GM12878 (cell line): ENCODE measurements around the gene CAP2. TPM values are rescaled to one million over a fixed set of nuclear protein-coding genes. Genes with fewer than 3 reads are reported as not detected.

Source experiments
- BCL3 ChIP-seq: IDR thresholded peaks from 2 replicates; pipeline ENCODE4 v1.6.1; 2011; ENCODE audit warnings: borderline replicate concordance, low read depth, mild to moderate bottlenecking, moderate library complexity, low read length; ENCODE audit not compliant: insufficient read depth, poor library complexity, severe bottlenecking
- CREB1 ChIP-seq: IDR thresholded peaks from 2 replicates; pipeline ENCODE4 v1.6.1; 2012; ENCODE audit warnings: low read depth, mild to moderate bottlenecking, inconsistent platforms
- ETV6 ChIP-seq, 2 experiments: fragments of 450-650 bp in 1 of 2; IDR thresholded peaks in 1 of 2; conservative IDR thresholded peaks in 1 of 2; 2 replicates each; pipeline ENCODE4 v1.6.1; 2014; ENCODE audit warnings: antibody characterized with exemption in 1 of 2, borderline replicate concordance in 1 of 2, low read depth in 1 of 2, mild to moderate bottlenecking in 1 of 2, moderate library complexity in 1 of 2
- FOXM1 ChIP-seq: IDR thresholded peaks from 2 replicates; pipeline ENCODE4 v1.6.1; 2012; ENCODE audit warnings: low read depth, mild to moderate bottlenecking, inconsistent platforms, low read length, moderate library complexity
- HDGF ChIP-seq: fragments of 450-650 bp; IDR thresholded peaks from 2 replicates; pipeline ENCODE4 v1.6.1; 2016; ENCODE audit warnings: antibody characterized with exemption
- RELB ChIP-seq: fragments of 450-650 bp; IDR thresholded peaks from 2 replicates; pipeline ENCODE4 v1.6.1; 2017; ENCODE audit warnings: low read depth, mild to moderate bottlenecking, moderate library complexity
- SMAD5 ChIP-seq: IDR thresholded peaks from 2 replicates; pipeline ENCODE4 v1.6.1; 2016; ENCODE audit warnings: antibody characterized with exemption, low read depth
- SUPT20H ChIP-seq: IDR thresholded peaks from 2 replicates; pipeline ENCODE4 v1.6.1; 2011; ENCODE audit warnings: low read depth, mild to moderate bottlenecking, low read length, moderate library complexity, borderline replicate concordance; ENCODE audit not compliant: control insufficient read depth
- TCF3 ChIP-seq: IDR thresholded peaks from 2 replicates; pipeline ENCODE4 v1.6.1; 2012; ENCODE audit warnings: low read depth, mild to moderate bottlenecking, low read length, borderline replicate concordance; ENCODE audit not compliant: insufficient read depth
- USF2 ChIP-seq: IDR thresholded peaks from 2 replicates; pipeline ENCODE4 v1.6.1; 2011; ENCODE audit warnings: low read depth, low read length, improper control_type of control experiment, borderline replicate concordance
- ZNF24 ChIP-seq: fragments of 450-650 bp; IDR thresholded peaks from 2 replicates; pipeline ENCODE4 v1.6.1; 2017; ENCODE audit warnings: antibody characterized with exemption, mild to moderate bottlenecking
- ZNF622 ChIP-seq: fragments of 450-650 bp; IDR thresholded peaks from 2 replicates; pipeline ENCODE4 v1.6.1; 2017; ENCODE audit warnings: mild to moderate bottlenecking, inconsistent platforms
- polyA plus RNA-seq, 11 experiments: library from polyadenylated mRNA; depleted of rRNA in 4 of 11; unstranded in 6 of 11; stranded (reverse) in 5 of 11; fragments of >200 nt; fragmentation: Nextera tagmentation in 4 of 11; fragmentation: Illumina TruSeq in 1 of 11; extraction: Ambion mirVana in 4 of 11; extraction: Trizol in 1 of 11; gene quantifications; 1 replicate in 1 of 11; 2 replicates in 10 of 11; pipeline versions ENCODE4 v1.2.1 to v1.2.3, GENCODE V29; 2011 to 2016; ENCODE audit warnings: inconsistent platforms in 2 of 11, missing spikeins in 2 of 11, low read depth in 1 of 11
- total RNA-seq, 4 experiments: library from RNA; depleted of rRNA in 3 of 4; stranded (reverse); fragments of >200 nt in 3 of 4; fragmentation: Illumina TruSeq in 1 of 4; extraction: Trizol in 1 of 4; gene quantifications; 2 replicates each; pipeline versions ENCODE4 v1.2.1 to v1.2.3, GENCODE V29; 2013 to 2021

CAP2 gene
- total and polyA plus RNA-seq, 10 of the 15 experiments (the other 5 are each of a cell fraction or from before 2014, with no cell fraction given), result 0.10 to 2.0 (median 0.15) TPM; not detected in 7

- TF ChIP-seq BCL3 (no peak), SUPT20H (no peak), TCF3 (no peak), FOXM1 (no peak), ETV6 (conservative IDR thresholded peaks at IDR 0.05 in 1 of 2, IDR thresholded peaks at IDR 0.05 in 1 of 2; ENCODE audit: borderline replicate concordance in 1 of 2, low read depth in 1 of 2) (no peak), ZNF24 (no peak), CREB1 (no peak), ZNF622 (no peak), SMAD5 (no peak), HDGF (no peak), USF2 (no peak), RELB (no peak)
Observed at GRCh38 chr6:17396256-17396655, 2.9 kb downstream of the CAP2 start (continued).
